Measurements from ENCODE around the gene ZNF280C.
A peak's percentile ranks its signal among the peaks of the same experiment; 100 is the strongest.

The ZNF280C gene

DNA sequence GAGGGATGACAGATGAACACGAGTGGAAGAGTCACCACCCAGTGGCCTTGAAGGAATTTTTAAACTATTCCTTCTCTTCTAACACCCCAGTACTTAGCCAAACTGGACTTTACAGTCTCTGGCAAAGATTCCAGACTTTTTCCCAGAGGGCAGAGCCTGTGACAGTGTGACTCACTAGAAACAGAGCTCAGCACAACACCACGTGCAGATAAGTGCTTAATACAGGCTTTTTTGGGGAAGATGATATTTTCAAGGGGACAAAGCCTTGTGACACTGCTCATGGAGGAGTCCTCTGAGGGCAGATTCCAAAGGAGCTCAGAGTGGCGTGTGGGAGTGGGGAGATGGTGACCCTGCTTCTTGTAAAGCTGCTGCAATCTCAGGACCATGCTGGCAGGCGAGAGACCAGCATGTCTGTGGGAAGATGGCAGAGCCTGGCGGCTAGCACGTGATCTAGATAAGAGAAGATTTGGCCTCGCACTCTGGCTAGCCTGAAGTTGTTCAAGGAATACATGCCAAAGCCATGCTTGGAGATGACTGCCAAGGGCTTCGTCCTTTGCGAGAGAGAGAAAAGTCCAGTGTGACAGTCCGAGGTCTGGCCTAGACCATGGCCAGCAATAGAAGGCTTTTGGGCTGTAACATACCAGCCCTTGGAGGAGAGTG is 94.5 kb downstream of the ZNF280C start:
- TF ChIP-seq GATA3 (IDR thresholded peaks at IDR 0.05; ENCODE audit: low read depth, low read length), result no peak
- TF ChIP-seq GATA2 (IDR thresholded peaks at IDR 0.05; ENCODE audit: low read depth, low read length), result no peak

DNA sequence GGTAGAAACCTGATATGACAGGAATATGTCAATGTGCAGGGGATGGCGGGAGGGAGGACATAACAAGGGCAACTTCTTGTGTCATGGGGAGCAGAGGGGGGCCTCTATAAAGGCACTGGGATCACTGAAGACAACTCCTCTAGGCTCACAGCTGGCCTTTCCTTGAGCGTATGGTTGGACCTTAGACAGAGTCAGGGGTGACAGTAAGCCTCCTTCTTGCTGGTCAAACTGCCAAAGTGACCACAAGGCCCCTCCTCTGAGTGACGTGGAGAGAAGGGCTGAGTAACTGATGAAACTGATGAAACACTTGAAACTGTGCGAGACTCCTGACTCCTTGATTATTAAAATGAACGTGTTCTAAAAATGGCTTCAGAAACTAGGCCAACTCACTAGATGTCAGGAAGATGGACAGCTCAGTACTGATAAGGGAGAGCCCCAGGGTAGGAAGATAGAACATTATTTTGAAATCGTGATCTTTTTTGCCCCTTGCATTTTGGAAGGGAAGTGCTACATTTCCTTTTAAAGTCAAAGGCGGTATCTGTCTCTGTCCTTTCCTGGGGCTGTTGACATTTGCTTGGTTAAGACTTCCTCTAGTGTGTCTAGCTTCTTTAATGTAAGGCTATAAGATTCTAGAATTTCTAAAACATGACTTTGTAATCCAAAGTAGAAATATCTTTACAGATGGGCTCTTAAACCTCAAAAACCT is 95.4 kb downstream of the ZNF280C start:
- TF ChIP-seq GATA2 (IDR thresholded peaks at IDR 0.05; ENCODE audit: low read depth, low read length), result no peak
- no peak for TF ChIP-seq GATA3 (IDR thresholded peaks at IDR 0.05; ENCODE audit: low read depth, low read length)

DNA sequence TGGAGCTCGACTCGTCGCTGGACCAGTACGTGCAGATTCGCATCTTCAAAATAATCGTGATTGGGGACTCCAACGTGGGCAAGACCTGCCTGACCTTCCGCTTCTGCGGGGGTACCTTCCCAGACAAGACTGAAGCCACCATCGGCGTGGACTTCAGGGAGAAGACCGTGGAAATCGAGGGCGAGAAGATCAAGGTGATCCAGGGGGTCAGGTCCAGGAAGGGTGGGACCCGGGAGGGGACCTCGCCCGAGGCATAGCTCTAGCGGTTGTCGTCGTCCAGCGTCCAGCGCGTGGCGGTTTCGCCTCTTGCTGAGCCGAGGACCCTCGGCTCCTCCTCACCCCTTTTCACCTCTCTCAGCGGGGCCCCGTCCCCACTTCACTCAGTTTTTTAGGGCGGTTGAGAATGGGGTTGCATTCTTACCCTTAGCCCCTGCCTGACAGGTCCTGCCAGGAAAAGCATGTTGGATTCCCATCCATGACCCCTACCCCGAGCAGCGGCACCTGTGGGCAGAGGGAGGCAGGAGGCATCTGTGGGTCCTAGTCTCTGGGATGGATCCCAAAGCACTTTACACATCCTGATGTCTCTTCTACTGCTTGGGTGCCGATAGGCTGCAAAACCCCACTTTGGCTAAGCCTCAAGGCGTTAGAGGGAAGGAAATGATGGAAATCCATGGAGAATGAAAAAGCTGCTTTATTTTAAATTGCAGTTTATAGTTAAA is 96.4 kb downstream of the ZNF280C start:
- no peak for TF ChIP-seq GATA2 (IDR thresholded peaks at IDR 0.05; ENCODE audit: low read depth, low read length)
- no peak for TF ChIP-seq GATA3 (IDR thresholded peaks at IDR 0.05; ENCODE audit: low read depth, low read length)

DNA sequence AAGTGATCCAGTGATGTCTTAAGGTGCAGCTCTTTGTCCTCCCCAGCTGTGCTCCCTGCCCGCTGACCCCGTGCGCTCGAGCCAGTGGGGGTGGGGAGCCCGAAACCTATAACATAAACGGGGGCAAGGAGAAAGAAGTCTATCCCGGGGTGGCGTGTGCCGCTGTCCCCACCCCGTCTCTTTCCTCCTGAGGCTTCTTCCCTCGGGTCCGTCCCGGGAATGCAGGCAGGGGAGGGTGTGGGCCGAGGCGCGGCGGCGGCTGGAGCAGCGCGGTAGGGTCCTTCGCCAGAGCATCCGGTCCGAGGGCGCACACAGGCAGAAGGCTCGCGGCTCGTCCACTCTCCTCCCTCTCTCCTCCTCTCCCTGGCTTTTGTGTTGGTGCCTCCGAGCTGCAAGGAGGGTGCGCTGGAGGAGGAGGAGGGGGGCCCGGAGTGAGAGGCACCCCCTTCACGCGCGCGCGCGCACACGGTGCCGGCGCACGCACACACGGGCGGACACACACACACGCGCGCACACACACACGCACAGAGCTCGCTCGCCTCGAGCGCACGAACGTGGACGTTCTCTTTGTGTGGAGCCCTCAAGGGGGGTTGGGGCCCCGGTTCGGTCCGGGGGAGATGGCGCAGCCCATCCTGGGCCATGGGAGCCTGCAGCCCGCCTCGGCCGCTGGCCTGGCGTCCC is 97.1 kb downstream of the ZNF280C start, which contains the start of gene RAB33A:
TSS of gene RAB33A (plus strand) at position 517 of the 681 bp plus-strand sequence. CDS start at position 618, 101 bp downstream.
- TF ChIP-seq GATA3 (IDR thresholded peaks at IDR 0.05; ENCODE audit: low read depth, low read length) (no peak), GATA2 (IDR thresholded peaks at IDR 0.05; ENCODE audit: low read depth, low read length) (no peak)

DNA sequence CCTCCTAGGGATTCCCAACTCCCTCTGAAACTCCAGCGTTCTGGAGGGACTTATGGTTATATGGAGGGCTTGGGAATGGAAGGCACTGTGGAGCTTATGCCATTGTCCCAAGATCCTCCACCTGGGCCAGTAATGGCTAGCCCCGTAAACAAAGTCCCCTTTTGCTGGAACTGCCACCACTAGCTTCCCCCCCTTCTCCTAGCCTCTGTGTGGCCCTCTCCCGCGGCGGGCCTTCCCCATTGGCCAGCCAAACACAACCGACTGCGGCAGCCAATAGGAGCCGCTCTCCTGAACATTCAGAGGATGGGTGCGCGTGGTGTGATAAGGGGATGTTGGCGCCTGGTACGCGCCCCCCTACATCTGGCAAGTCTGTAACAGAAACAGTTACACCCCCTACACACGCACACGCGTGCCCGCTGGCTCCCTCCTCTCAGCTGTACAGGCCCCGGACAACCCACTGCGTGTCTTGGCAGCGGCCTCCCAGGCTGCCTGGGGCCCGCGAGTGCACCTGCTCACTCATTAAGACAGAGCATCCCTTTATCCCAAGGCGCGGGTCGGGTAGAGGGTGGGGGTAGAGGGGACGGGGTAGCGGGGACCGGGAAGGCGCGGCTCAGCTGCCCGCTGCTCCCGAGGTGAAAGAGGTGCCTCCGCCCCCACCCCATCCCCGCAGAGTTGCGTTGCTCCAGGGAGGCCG is 97.8 kb downstream of the ZNF280C start:
- TF ChIP-seq GATA3 (IDR thresholded peaks at IDR 0.05; ENCODE audit: low read depth, low read length) (no peak), GATA2 (IDR thresholded peaks at IDR 0.05; ENCODE audit: low read depth, low read length) (peak; percentile 74)

DNA sequence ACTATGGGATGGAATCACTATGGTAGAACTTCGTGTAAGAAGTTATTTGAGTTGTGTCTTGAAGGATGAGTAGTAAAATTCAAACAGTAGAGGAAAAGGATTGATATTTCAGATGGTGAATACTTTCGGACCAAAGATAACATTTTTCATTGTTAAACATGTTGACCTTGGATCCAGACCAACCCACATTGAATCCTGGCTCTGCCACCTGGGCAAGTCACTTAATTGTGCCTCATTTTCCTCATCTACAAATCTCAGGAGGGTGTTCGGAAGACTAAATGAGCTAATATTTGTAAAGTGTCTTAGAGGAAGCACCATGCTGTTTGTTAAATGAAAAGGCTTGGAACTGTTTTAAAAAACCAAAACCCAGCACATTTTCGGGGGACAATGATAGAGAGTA is 101.7 kb downstream of the ZNF280C start:
- TF ChIP-seq GATA2 (IDR thresholded peaks at IDR 0.05; ENCODE audit: low read depth, low read length) (no peak), GATA3 (IDR thresholded peaks at IDR 0.05; ENCODE audit: low read depth, low read length) (no peak)

DNA sequence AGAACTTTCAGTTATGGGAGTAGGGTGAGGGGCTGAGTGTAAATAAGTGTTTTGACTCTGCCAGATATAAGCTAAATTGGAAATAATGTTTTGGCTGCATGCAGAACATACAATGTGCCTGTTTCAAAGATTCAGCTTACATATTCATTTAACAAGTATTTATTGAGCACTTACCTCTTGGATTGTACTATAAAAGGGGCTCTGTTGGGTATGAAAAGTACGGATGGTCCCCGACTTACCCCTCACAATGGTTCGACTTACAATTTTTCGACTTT is 102.3 kb downstream of the ZNF280C start:
- TF ChIP-seq GATA3 (IDR thresholded peaks at IDR 0.05; ENCODE audit: low read depth, low read length), result no peak
- no peak for TF ChIP-seq GATA2 (IDR thresholded peaks at IDR 0.05; ENCODE audit: low read depth, low read length)

DNA sequence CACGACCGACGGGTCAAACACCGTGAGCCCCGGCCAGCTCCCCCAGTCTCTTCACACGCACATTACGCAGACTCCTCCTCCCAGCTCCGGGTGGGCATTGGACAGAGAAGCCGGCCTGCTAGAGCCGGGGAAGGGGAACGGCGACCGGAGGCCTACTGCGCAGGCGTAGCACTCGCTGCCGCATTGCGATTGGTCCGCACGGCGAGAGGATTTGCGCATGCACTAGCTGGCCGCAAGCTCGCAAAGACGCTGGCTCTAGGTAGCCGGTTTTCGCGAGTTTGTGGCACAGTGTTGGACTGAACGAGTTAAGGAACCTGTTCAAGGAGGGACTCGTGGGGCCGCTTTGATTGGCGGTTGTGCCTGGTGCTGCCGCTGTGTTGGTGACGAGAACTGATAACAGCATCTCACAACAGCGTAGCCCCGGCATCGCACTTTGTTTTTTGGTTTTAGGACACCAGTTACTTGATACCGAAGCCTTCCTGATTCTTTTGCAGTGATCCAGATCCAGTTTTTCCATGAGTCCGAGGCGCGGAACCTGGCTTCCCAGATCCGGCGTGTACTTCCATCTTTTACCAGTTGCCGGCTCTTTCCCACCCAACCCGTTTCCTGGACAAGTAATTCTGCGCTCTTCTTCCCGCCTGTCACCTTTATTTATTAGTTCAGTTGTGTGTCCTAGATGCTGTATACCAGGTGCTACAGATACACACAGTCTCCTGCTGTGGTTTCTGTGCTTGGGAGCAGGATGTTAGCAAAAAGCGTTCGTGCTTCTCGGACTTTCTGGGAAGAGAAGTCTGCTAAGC is 102.8 kb downstream of the ZNF280C start, which contains the start of gene AIFM1:
TSS of gene AIFM1 (minus strand) at position 139 of the 800 bp plus-strand sequence. CDS start 185 bp downstream, outside the sequence.
- TF ChIP-seq GATA3 (IDR thresholded peaks at IDR 0.05; ENCODE audit: low read depth, low read length) (no peak), GATA2 (IDR thresholded peaks at IDR 0.05; ENCODE audit: low read depth, low read length) (no peak)

DNA sequence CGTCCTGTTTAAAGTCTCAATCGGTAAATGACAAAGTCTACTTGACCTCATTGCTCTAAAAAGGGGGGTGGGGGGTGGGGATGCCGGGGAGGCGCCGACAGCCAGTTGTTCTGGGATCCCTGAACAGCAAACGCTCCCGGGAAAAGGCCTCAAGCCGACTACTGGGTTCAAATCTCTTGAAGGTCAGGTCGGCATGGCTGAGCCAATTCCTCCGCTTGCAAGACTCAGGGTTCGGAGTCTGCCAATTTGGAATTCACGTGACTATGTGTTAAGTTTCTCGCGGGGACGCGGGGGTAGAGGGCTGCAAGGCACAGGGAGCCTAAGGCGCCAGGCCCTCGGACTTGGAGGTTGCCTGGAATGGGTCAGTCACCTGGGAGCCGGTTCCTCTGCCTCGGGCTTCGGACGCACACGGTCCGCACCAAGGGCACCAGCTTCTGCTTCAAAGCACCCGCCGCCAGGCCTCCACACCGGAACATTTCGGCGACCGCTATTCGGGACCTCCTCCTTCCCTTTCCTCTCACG is 103.5 kb downstream of the ZNF280C start:
- TF ChIP-seq GATA2 (IDR thresholded peaks at IDR 0.05; ENCODE audit: low read depth, low read length), result no peak
- no peak for TF ChIP-seq GATA3 (IDR thresholded peaks at IDR 0.05; ENCODE audit: low read depth, low read length)

DNA sequence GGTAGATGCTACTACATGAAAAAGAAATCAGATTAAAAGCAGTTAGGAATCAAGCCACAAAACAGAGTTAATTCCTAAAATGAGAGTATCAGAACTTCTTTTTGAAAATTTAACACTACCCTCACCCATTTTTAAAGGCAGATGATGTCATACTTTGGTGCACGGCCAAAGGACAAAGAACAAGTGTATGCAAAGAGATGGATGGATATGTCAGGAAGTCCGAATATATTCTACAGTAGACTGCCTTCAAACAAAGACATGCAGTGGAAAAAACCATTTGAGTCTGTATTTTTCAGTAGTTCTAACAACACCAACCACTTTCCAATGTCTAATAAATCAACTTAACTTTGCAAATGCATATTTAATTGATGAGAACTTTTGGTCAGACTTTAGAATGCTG is 105.3 kb downstream of the ZNF280C start:
- TF ChIP-seq GATA2 (IDR thresholded peaks at IDR 0.05; ENCODE audit: low read depth, low read length) (no peak), GATA3 (IDR thresholded peaks at IDR 0.05; ENCODE audit: low read depth, low read length) (no peak)

DNA sequence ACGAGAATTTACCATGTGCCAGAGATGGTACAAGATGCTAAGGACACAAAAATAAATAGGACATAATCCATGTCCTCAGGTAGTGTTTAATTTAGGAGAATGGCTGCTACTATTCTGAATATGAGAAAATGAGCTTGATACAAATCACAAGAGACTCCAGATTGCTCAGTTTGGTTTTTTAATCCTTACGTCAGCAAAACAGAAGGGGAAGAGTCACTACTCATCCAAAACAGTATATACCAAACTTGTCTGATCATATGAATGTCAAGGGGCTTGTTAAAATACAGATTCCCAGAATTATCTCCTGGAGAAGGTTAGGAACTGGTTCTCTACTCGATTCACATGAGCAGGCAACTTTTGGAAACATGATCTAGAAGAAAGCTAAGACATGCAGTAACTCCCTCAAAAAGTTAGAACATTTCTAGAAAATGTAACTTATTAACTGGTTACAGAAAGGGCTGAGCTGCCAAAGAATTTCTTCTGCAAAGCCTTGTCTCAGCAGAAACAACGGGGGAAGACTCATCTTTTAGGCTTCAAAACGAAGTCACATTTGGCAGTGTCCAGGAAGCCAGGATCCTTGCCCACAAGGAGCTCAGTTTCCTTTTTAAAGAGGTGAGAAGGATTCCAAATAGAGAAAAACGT is 106.5 kb downstream of the ZNF280C start:
- TF ChIP-seq GATA2 (IDR thresholded peaks at IDR 0.05; ENCODE audit: low read depth, low read length), result no peak
- TF ChIP-seq GATA3 (IDR thresholded peaks at IDR 0.05; ENCODE audit: low read depth, low read length), result no peak

DNA sequence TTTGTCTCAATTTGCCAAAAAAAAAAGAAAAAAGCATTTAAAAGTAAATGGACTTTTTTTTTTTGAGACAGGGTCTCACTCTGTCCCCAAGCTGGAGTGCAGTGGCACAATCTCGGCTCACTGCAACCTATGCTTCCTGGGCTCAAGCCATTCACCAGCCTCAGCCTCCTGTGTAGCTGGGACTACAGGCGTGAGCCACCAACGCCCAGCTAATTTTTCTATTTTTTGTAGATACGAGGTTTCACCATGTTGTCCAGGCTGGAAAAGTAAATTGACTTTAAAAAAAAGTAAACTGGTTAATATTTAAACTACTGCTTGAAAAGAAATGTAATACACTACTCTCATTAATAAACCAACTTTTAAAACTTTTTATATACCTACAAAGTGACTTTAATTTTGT is 108.9 kb downstream of the ZNF280C start:
- TF ChIP-seq GATA3 (IDR thresholded peaks at IDR 0.05; ENCODE audit: low read depth, low read length), result no peak
- no peak for TF ChIP-seq GATA2 (IDR thresholded peaks at IDR 0.05; ENCODE audit: low read depth, low read length)
